GM23248 (cell line): ENCODE data around the gene PMAIP1.

Source experiments
- EZH2 ChIP-seq: fragments of 200-600 bp; sonication (generic); IDR thresholded peaks from 2 replicates; pipeline ENCODE4 v1.6.1; 2018; ENCODE audit warnings: antibody characterized with exemption, mild to moderate bottlenecking; ENCODE audit not compliant: insufficient read depth, poor library complexity, severe bottlenecking
- EZH2phosphoT487 ChIP-seq: fragments of 200-600 bp; sonication (generic); IDR thresholded peaks from 2 replicates; pipeline ENCODE4 v1.6.1; 2018; ENCODE audit warnings: antibody characterized with exemption, moderate library complexity, mild to moderate bottlenecking, low read depth; ENCODE audit not compliant: insufficient read depth

GRCh38 chr18:59926131-59926530, 26.3 kb downstream of the PMAIP1 start:
- TF ChIP-seq EZH2 = no peak
- TF ChIP-seq EZH2phosphoT487 = no peak
